Smooth muscle cell (in vitro differentiated cells): ENCODE measurements around the gene NUP93. TPM values are rescaled to one million over a fixed set of nuclear protein-coding genes. Genes with fewer than 3 reads are reported as not detected.

Source experiments
- DNase-seq: peaks from one replicate; lab custom pipeline; 2025; ENCODE audit not compliant: unreplicated experiment; lab: John Stamatoyannopoulos, UW
- H2AFZ ChIP-seq: fragments of 200-600 bp; sonication (generic); 2 replicates; pipeline ENCODE4 v1.6.0; 2016; ENCODE audit warnings: antibody characterized with exemption, low read depth, mild to moderate bottlenecking
- H3F3A ChIP-seq: fragments of 200-600 bp; sonication (generic); 2 replicates; pipeline ENCODE4 v1.6.0; 2017; ENCODE audit warnings: antibody characterized with exemption, low read depth
- H3K27ac ChIP-seq: fragments of 200-600 bp; sonication (generic); 2 replicates; pipeline ENCODE4 v1.5.1; 2016; ENCODE audit warnings: low read depth, mild to moderate bottlenecking
- H3K27me3 ChIP-seq: fragments of 200-600 bp; sonication (generic); 2 replicates; pipeline ENCODE4 v1.6.1; 2016; ENCODE audit warnings: low read depth, mild to moderate bottlenecking
- H3K36me3 ChIP-seq: fragments of 200-600 bp; sonication (generic); 2 replicates; pipeline ENCODE4 v1.5.1; 2016; ENCODE audit warnings: low read depth
- H3K4me1 ChIP-seq: fragments of 200-600 bp; sonication (generic); 2 replicates; pipeline ENCODE4 v1.5.1; 2016; ENCODE audit warnings: low read depth
- H3K4me2 ChIP-seq: fragments of 200-600 bp; sonication (generic); 2 replicates; pipeline ENCODE4 v1.6.0; 2016; ENCODE audit warnings: mild to moderate bottlenecking
- H3K4me3 ChIP-seq: fragments of 200-600 bp; sonication (generic); 2 replicates; pipeline ENCODE4 v1.5.1; 2016; ENCODE audit warnings: mild to moderate bottlenecking
- H3K79me2 ChIP-seq: fragments of 200-600 bp; sonication (generic); 2 replicates; pipeline ENCODE4 v1.6.0; 2016; ENCODE audit warnings: low read depth, mild to moderate bottlenecking
- H3K9ac ChIP-seq: fragments of 200-600 bp; sonication (generic); 2 replicates; pipeline ENCODE4 v1.6.0; 2016; ENCODE audit warnings: low read depth
- H3K9me3 ChIP-seq: fragments of 200-600 bp; sonication (generic); replicated peaks from 2 replicates; pipeline ENCODE4 v1.5.1; 2016; ENCODE audit warnings: low read depth
- H4K20me1 ChIP-seq: fragments of 200-600 bp; sonication (generic); 2 replicates; pipeline ENCODE4 v1.6.0; 2016; ENCODE audit warnings: low read depth
- WGBS: methylation state at CpG from one replicate; pipeline ENCODE4 v1.1.7; 2016; ENCODE audit warnings: low lambda C conversion rate; 5-methylcytosine and 5-hydroxymethylcytosine counted together
- polyA plus RNA-seq: library from polyadenylated mRNA; unstranded; fragments of >200 nt; fragmentation: Nextera tagmentation; extraction: Ambion mirVana; gene quantifications from 2 replicates; pipeline ENCODE4 v1.2.1, GENCODE V29; 2016
- total RNA-seq: library from RNA; depleted of rRNA; stranded (reverse); fragments of >200 nt; gene quantifications from 2 replicates; pipeline ENCODE4 v1.2.3, GENCODE V29; 2014
- TF ChIP-seq, protein P1 (sequence below): fragments of 200-600 bp; sonication (generic); IDR thresholded peaks from 2 replicates; pipeline ENCODE4 v1.5.1; 2017; ENCODE audit warnings: borderline replicate concordance, mild to moderate bottlenecking, antibody characterized with exemption; ENCODE audit not compliant: insufficient read depth, poor library complexity, severe bottlenecking

NUP93 gene
- total and polyA plus RNA-seq, 2 experiments from 2014 or later = 45.6 to 55.8 TPM

DNA sequence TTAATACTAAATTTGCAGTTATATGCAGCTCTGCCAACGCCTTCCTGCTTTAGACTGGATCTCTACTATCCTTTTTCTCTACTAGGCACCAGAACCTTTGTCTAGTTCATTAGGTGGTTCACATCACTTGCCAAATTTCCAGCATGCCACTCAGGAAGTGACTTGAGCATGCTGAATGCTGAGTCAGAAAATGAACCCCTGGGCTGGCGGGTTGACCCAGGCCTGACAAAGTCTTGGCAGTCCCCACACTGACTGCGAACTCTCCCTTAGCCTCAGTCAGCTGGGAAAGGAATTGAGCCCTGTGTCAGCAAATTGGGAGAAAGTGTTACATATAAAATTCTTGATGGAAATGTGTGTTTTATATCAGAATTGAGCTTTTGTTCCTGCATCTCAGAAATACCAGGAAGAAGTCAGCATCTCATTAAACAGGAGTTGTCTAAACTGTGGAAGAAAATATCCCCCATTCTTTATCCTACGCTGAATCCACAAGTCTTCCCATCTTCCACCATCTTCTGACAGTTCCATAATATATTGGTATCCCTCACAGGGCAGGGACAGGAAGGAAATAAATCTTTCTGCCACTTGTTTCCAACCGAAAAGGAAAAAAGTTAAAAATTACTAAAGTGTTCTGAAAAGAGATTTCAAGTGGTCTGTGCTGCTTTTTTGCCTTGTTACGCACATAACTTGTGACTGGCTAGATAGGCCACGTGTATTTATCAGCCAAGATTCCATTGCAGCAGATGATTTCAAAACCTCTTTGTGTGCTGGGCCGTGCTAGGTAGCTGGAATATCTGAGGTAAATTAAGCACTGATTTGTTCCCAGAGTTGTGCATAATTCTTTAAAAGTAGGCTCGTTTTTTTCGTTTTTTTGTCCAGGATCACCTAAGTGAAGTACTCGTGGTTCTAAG, 118.4 kb downstream of the NUP93 start:
- Histone ChIP-seq H3K4me1 (peaks cover 19% of the 10 kb centered on the region), H3F3A (peaks cover 15% of the 10 kb centered on the region), H3K36me3 (peaks cover 6% of the 10 kb centered on the region), H3K9me3 (no peaks in the 10 kb centered on the region), H3K4me2 (peak overlapping the region; percentile 39), H2AFZ (no peak overlapping the region), H3K27me3 (no peaks in the 10 kb centered on the region), H3K79me2 (no peaks in the 10 kb centered on the region), H3K27ac (peak overlapping the region; percentile 55), H3K9ac (no peak overlapping the region), H3K4me3 (no peak overlapping the region), H4K20me1 (no peaks in the 10 kb centered on the region)
- 82% methylated on average over 11 of the region's 11 CpGs for WGBS
- no peak for DNase-seq
- TF ChIP-seq, protein P1, sequence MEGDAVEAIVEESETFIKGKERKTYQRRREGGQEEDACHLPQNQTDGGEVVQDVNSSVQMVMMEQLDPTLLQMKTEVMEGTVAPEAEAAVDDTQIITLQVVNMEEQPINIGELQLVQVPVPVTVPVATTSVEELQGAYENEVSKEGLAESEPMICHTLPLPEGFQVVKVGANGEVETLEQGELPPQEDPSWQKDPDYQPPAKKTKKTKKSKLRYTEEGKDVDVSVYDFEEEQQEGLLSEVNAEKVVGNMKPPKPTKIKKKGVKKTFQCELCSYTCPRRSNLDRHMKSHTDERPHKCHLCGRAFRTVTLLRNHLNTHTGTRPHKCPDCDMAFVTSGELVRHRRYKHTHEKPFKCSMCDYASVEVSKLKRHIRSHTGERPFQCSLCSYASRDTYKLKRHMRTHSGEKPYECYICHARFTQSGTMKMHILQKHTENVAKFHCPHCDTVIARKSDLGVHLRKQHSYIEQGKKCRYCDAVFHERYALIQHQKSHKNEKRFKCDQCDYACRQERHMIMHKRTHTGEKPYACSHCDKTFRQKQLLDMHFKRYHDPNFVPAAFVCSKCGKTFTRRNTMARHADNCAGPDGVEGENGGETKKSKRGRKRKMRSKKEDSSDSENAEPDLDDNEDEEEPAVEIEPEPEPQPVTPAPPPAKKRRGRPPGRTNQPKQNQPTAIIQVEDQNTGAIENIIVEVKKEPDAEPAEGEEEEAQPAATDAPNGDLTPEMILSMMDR = no peak

DNA sequence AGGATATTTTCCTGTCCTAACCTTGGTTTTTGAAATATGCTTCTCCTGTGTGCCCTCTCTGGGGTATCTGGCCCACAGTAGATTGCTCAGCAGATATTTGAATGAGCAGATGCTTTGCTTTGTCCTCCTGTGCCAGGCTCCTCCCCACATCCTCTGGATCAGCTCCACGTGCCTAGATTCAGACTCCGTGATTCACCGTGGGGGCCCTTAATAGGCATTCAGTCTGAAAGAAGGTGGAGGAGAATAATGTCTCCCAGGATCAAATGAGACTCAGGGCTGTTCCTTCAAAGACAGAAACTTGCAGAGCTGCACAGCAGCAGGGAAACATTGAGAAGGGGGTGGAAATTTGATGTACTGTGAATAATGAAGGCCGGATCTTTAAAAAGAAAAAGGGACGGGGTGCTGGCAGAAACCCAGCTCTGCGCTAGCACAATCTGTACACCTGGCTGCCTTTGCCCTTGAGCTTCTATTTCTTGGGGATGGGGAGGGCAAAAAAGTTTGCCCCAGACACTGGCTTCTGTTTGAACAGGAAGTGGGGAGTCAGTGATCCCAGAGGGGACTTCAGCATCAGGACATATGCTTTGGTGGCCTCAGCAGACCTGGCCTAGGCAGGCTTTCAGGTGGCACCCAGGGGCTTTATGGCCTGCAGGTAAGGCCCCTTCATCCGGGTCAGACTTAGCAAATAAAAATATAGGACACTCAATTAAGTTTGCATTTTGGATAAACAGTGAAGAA, 119.2 kb downstream of the NUP93 start:
- H4K20me1 ChIP-seq = no peaks in the 10 kb centered on the region
- peaks cover 19% of the 10 kb centered on the region for H3K4me1 ChIP-seq
- no peak overlapping the region for H3K9ac ChIP-seq
- peaks cover 15% of the 10 kb centered on the region for H3F3A ChIP-seq
- no peak overlapping the region for H3K4me3 ChIP-seq
- TF ChIP-seq, protein P1 = no peak
- WGBS = 68% methylated on average over 7 of the region's 7 CpGs
- H2AFZ ChIP-seq = no peak overlapping the region
- no peak for DNase-seq
- no peaks in the 10 kb centered on the region for H3K9me3 ChIP-seq
- no peak overlapping the region for H3K27ac ChIP-seq
- no peaks in the 10 kb centered on the region for H3K27me3 ChIP-seq
- no peaks in the 10 kb centered on the region for H3K36me3 ChIP-seq
- H3K4me2 ChIP-seq = peak overlapping the region; percentile 39
- no peaks in the 10 kb centered on the region for H3K79me2 ChIP-seq

DNA sequence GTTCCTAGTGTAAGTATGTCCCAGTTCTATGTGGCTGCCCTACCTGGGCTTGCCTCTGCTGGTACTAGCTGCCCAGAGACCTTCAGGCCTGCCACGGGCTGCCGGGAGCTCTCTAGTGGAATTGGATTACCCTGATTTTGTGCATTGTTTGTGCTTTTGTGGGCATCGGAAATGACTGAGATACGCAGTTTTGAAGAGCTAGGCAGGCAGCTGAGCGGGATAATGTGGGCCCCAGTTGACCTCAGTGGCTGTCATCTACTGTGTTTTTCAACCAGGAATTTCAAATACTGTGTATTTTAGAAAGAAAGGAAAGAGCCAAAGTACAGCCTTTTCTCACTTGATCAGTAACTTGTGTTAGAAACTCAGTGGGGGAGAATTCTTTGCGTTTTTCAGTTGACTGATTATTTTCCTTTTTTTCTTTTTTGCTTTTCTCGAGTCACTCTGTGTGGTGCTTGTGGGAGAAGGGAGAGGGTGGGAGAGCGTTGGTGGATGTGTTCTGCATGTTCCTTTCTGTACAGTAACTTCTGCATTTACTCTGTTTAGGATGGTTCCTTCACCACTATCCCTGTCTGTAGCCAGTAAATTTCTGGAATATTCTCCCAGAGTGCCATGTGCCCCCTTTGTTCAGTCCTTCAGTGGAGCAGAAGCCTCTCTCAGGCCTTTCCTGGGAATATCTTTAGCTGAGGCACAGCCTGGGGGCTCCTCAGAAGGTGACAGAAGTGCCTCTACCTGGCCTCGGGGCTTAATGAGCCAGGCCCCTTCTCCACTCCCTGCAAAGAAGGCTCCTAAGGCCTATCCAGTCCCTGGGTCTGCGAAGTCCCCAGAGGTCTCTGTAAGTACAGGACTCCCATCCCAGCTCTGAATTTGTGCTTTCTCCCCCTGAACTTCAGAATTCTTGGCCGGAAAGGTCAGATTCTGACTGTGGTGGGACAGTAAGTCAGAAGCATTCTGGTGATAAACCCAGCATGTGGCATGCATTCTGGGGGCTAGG, 120.1 kb downstream of the NUP93 start:
- Histone ChIP-seq H3K79me2 (no peaks in the 10 kb centered on the region), H2AFZ (no peak overlapping the region), H3K4me1 (peaks cover 19% of the 10 kb centered on the region), H3F3A (peaks cover 15% of the 10 kb centered on the region), H3K4me2 (peak overlapping the region; percentile 9), H3K27me3 (no peaks in the 10 kb centered on the region), H3K4me3 (no peak overlapping the region), H4K20me1 (no peaks in the 10 kb centered on the region), H3K36me3 (no peaks in the 10 kb centered on the region), H3K9ac (no peak overlapping the region), H3K9me3 (no peaks in the 10 kb centered on the region), H3K27ac (no peak overlapping the region)
- TF ChIP-seq, protein P1 = no peak
- WGBS = 81% methylated on average over 11 of the region's 11 CpGs
- no peak for DNase-seq
